Nucleus accumbens (tissue), 56 donors: ENCODE measurements around the gene IL12A.

Experiments used
- DNase-seq, 56 donors: peaks; one replicate each; lab custom pipeline; 2025; lab: John Stamatoyannopoulos, UW

The IL12A gene

GRCh38 chr3:159989973-159990846, 1.6 kb downstream of the IL12A start:
- DNase-seq, result no peak

GRCh38 chr3:159991591-159991990, 3.0 kb downstream of the IL12A start:
- DNase-seq, result no peak

GRCh38 chr3:159992589-159992988, 4.0 kb downstream of the IL12A start:
- DNase-seq, result no peak

- DNase-seq, result no peak
Observed at GRCh38 chr3:159994182-159994581, 5.5 kb downstream of the IL12A start.

GRCh38 chr3:159995091-159995490, 6.5 kb downstream of the IL12A start:
- no peak for DNase-seq

- no peak for DNase-seq
Observed at GRCh38 chr3:159996018-159996417, 7.4 kb downstream of the IL12A start.

GRCh38 chr3:159996959-159997358, 8.3 kb downstream of the IL12A start:
- no peak for DNase-seq

GRCh38 chr3:160001148-160001760, 12.6 kb downstream of the IL12A start:
- DNase-seq, result no peak

GRCh38 chr3:160001850-160002623, 13.4 kb downstream of the IL12A start:
- peak in 2 of 56 donors; percentile 3 to 29 for DNase-seq

- peak in 52 of 56 donors; percentile 3 to 85 (median 50) for DNase-seq
Observed at GRCh38 chr3:160003520-160004128, 15.0 kb downstream of the IL12A start.

- DNase-seq, result no peak
Observed at GRCh38 chr3:160005004-160005403, 16.4 kb downstream of the IL12A start.

- DNase-seq, result peak in 45 of 56 donors; percentile 2 to 72 (median 29)
Observed at GRCh38 chr3:160006282-160007163, 17.9 kb downstream of the IL12A start.

- no peak for DNase-seq
Observed at GRCh38 chr3:160008961-160009360, 20.3 kb downstream of the IL12A start.

GRCh38 chr3:160009525-160009924, 20.9 kb downstream of the IL12A start:
- DNase-seq, result no peak

- DNase-seq, result no peak
Observed at GRCh38 chr3:160010578-160010977, 21.9 kb downstream of the IL12A start.

- no peak for DNase-seq
Observed at GRCh38 chr3:160012108-160012507, 23.5 kb downstream of the IL12A start.

- DNase-seq, result no peak
Observed at GRCh38 chr3:160016972-160017371, 28.3 kb downstream of the IL12A start.

GRCh38 chr3:160018959-160019358, 30.3 kb downstream of the IL12A start:
- DNase-seq, result no peak

GRCh38 chr3:160020057-160020711, 31.5 kb downstream of the IL12A start:
- no peak for DNase-seq
